ENCODE results near the gene BRCC3.

Gene BRCC3

DNA sequence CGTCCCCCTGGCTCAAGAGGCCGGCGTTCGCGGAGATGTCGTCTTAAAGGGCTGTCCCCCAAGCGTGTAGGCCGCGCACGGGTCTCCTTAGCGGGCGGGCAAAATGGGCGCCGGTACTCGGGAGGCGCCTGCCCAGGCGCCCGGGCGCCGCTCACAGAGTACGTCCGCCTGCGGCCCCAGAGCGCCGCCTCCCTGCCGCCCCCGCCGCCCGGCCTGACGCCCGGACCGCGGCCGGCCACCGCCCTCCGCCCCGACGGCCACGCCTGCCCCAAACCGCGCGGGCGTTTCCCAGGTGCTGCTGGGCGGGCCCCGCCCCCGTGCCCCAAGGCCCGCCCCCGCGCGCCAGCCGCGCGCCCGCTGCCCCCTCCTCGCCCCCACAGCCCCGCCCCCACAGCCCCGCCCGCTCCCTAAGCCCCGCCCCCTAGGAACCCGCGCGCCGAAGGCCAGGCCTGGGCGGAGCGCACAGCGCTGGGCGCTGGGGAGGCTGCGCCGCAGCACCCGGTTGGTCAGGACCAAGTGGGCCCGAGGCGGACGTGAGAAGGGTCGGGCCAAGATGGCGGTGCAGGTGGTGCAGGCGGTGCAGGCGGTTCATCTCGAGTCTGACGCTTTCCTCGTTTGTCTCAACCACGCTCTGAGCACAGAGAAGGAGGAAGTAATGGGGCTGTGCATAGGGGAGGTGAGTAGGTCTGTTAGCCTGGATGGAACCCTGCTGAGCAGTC is at the start of gene BRCC3, which contains the start of the genes CMC4 and MTCP1:
TSS of gene BRCC3 (plus strand) at position 534 of the 719 bp plus-strand sequence. CDS start at position 554, 20 bp downstream.
TSS of gene CMC4 (minus strand) at position 162 of the 719 bp plus-strand sequence. CDS start 7,113 bp downstream, outside the sequence.
TSS of gene MTCP1 (minus strand) at position 162 of the 719 bp plus-strand sequence. CDS start 5,126 bp downstream, outside the sequence.
- DNase-seq: peak; percentile 87

- DNase-seq: peak; percentile 24
Observed at GRCh38 chrX:155022585-155022984, 48.7 kb upstream of the BRCC3 start, which contains the start of gene F8. Gene F8, minus strand, starts transcription at chrX:155022723. Its CDS starts 171 bp downstream, at chrX:155022552.

DNA sequence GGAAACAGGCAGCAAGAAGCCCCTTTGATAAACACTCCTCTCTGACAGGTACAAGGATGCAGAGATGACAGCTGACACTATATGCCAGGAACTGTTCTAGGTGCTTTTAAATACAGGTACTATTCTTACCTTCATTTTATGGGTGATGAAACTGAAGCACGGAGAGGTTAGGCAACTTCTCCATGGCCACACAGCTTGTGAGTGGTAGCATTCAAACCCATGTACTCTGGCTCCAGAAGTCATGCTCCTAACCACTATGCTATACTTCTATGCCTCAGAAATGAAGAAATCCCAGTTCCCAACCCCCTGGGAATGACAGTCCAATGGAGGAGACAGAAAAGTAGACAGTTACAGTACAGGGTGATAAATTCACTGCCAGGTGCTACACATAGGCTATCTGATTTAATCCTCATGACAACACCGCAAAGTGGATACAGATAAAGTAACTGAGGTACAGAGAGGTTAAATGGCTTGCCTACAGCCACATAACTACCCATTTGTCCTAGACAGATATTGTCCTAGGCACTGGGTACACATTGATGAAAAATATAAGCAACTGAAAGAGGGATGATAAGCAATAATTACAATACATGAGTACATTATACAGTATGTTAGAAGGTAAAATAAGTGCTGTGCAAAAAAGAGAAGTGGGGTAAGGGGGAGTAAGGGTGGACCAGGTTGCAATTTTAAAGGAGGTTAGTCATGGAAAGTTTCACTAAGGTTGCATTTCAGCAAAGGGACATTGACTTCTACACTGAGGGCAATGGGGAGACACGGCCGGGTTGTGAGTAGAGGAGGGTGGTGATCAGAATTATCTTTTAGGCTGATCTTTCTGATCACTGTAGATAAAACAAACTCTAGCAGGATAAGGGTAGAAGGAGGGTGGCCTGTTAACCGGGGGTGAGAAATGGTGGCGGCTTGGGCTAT is 47.1 kb upstream of the BRCC3 start:
- peak; percentile 10 for DNase-seq

GRCh38 chrX:155026420-155026726 is 44.9 kb upstream of the BRCC3 start:
- no peak for DNase-seq

- DNase-seq: peak; percentile 92
Observed at GRCh38 chrX:155026727-155027508, 44.4 kb upstream of the BRCC3 start, which contains the start of gene FUNDC2. Gene FUNDC2, plus strand, starts transcription at chrX:155026844. Its CDS starts 95 bp downstream, at chrX:155026939.

- peak; percentile 69 for DNase-seq
Observed at GRCh38 chrX:155027509-155028066, 43.7 kb upstream of the BRCC3 start.

DNA sequence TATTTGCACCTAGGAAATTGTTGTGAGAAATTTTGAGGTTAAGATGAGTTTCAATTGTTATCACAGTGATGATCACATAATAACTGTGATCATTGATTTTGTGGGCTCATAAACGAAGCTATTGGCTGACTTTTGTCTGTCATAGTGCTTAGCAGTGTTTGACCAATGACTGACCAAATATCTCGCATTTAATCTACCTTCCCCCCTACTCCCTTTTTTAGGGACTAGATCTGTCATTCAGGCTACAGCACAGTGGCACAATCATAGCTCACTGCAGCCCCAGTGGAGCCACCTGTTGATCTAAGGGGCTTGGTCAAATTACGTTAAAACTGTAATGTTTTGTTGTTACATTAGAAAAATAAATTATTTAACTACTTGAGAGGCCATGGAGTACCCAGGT is 43.2 kb upstream of the BRCC3 start:
- peak; percentile 28 for DNase-seq

- DNase-seq: no peak
Observed at GRCh38 chrX:155028877-155029291, 42.4 kb upstream of the BRCC3 start.

GRCh38 chrX:155031657-155032056 is 39.7 kb upstream of the BRCC3 start:
- peak; percentile 15 for DNase-seq

- no peak for DNase-seq
Observed at GRCh38 chrX:155035688-155036087, 35.6 kb upstream of the BRCC3 start.

DNA sequence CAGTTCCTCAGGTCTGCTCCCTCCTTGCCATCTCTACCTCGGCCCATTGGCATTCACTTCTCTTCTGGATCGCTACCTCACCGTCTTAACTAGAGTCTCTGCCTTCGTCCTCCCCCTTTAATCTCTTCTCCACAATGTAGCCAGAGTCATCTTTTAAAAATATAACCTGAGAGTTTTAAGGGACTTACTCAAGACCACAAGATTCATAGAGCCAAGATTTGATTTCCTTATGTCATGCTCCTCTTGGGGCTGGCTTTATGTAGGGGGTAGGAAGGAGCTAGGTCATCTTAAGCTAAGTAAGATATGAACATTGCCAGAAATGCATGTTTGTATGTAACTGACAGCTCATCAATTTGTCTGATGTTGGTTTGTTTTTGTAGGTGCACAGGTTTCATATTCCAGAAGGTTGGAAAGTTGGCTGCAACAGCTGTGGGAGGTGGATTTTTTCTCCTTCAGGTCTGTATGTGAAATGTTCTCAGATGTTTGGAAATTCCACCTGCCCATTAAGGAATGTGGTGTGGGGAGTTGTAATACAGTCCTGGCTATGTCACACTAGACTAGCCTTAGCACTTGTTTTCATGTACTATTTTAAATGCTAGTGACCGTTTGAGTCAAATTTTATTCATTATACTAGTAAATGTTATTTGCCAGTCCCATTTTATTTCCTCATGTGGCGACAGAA is 25.0 kb upstream of the BRCC3 start:
- no peak for DNase-seq

GRCh38 chrX:155046811-155047528 is 24.3 kb upstream of the BRCC3 start:
- no peak for DNase-seq

DNA sequence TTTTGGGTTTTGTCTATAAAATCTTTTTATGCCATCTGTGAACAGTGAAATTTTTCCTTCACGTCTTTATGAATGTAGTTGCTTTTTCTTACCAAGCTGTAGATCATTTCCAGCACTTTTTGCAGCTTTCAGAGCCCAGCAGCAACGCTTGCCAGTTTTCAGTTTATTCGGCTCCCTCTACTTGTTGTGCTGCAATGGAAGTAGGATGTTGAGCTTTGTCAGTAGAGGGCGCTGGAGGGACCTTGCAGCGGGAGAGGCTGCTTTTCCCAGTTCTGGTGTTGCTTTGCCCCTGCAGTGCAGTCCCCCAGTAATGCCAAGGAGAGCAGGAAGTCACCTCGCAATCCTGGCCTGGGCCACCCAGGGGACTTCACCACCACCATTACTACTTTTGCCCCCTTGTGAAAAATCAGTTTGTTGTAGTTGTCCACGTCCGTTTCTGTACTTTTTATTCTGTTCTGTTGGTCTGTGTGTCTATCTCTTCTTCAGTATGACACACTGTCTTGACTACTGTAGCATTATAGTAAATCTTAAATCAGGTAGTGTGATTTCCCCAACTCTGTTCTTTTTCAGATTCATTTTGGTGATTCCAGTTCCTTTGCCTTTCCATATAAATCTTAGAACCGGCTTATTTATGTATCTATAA is 22.2 kb upstream of the BRCC3 start:
- DNase-seq: peak; percentile 72

GRCh38 chrX:155052738-155053498 is 18.4 kb upstream of the BRCC3 start:
- no peak for DNase-seq

DNA sequence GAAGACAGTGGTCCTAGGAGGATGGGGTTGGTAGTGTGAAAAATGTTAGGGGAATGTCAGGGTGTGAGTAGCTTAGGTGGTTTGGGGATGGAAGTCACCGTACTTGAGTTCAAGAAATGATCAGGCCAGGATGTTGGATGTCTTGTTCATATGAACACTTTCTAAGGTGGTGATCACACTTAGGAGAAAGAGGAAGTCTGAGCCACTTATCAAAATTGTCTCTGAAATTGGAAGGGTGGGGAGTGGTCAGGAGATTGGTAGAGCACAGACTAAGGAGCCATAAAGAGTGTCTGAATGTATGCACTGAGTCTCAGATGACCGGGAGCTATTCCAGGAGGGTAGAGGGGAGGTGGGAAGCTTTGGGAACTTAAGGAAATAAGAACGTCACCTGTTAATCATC is 17.7 kb upstream of the BRCC3 start:
- no peak for DNase-seq

DNA sequence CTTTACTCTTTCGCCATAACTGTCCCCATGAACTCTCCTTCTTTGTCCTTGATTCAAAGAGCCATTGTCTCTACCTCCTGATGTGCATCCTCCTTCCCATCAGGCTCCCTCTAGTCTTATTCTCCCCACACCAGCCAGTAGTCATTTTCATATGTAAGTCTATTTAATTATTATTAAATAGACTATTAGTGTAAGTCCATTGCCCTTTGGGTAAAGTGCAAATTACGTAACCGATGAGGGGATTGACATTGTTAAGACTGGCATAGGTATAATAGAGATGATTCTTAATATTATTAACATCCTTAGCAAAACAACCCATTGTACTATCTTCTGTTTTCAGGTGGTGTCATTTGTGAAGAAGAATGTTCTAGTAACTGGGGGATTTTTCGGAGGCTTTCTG is 17.1 kb upstream of the BRCC3 start:
- DNase-seq: no peak

GRCh38 chrX:155055494-155055893 is 15.8 kb upstream of the BRCC3 start:
- DNase-seq: no peak

- no peak for DNase-seq
Observed at GRCh38 chrX:155056471-155056870, 14.8 kb upstream of the BRCC3 start.

DNA sequence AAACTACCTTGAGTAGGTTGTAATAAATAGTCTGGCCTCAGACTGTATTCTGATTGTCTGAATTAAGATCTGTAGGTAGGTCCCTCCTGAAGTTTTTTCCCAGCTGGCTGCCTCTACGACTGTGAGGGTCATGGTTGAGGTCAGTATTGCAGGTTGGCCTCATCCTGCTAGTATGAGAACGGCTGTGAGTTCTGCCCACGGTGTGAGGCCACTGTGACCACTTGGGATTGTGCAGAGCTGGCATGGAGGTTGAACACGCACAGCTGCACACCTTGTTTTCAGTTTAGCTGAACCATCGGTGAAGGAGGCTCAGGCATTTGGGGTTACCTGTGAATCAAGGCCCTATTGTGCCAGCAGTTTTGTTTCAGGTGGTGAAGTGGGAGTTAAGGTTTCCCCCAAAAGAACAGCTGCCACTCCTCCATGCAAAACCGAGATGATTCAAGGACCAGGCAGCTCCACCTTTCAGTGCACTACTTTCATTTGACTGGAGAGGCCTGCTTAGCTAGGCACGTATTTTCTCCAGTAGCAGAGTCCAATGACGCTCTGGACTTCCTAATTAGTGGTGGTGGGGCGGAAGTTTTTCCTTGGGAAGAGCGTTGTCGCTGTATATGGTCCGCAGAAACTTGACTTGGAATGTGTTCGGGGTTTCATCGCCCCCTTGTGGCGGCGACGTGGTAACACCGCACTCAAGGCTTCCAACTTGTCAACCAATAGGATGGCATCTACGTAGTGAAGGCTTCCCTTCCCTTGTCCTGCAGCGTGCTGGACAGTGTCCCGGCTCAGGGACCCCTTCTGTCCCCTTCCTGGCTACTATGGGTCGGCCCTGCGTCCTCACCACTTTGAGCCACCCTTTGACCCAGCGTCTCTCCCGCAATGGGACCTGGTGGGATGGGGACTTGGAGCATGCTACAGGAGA is 14.2 kb upstream of the BRCC3 start:
- peak; percentile 68 for DNase-seq
